ENCODE measurements around the gene FTCDNL1. TPM values are rescaled to one million over a fixed set of nuclear protein-coding genes. Genes with fewer than 3 reads are reported as not detected.

The FTCDNL1 gene
- total RNA-seq (0.85 TPM), polyA plus RNA-seq (1.4 TPM)

GRCh38 chr2:199850718-199851500 lies at the start of gene FTCDNL1:
TSS of gene FTCDNL1 (minus strand) at chr2:199851192. CDS start at chr2:199848962, 2,230 bp downstream.
- Histone ChIP-seq H3K27ac (ENCODE audit: low read depth) (no peak within 1 kb of the TSS), H3K4me3 (ENCODE audit: low read depth, low read length) (peak within 1 kb of the TSS; percentile 70), H3K4me1 (ENCODE audit: insufficient read depth) (no peaks in the 10 kb centered on the region), H3K36me3 (ENCODE audit: insufficient read depth) (no peaks in the 10 kb centered on the region)
- DNase-seq (ENCODE audit: extremely low spot score) = peak; percentile 15
- under 1% methylated on average over 80 of the region's 80 CpGs for WGBS

GRCh38 chr2:199896617-199897016 lies 45.6 kb upstream of the FTCDNL1 start:
- 89% methylated on average over 2 of the region's 2 CpGs for WGBS
- Histone ChIP-seq H3K27ac (ENCODE audit: low read depth) (no peak overlapping the region), H3K36me3 (ENCODE audit: insufficient read depth) (no peaks in the 10 kb centered on the region), H3K4me1 (ENCODE audit: insufficient read depth) (no peaks in the 10 kb centered on the region), H3K4me3 (ENCODE audit: low read depth, low read length) (no peak overlapping the region)
- DNase-seq (ENCODE audit: extremely low spot score) = no peak

- no peak for DNase-seq (ENCODE audit: extremely low spot score)
- H3K27ac ChIP-seq (ENCODE audit: low read depth) = no peak overlapping the region
- H3K4me1 ChIP-seq (ENCODE audit: insufficient read depth) = no peaks in the 10 kb centered on the region
- 48% methylated on average over 3 of the region's 3 CpGs for WGBS
- no peaks in the 10 kb centered on the region for H3K36me3 ChIP-seq (ENCODE audit: insufficient read depth)
- H3K4me3 ChIP-seq (ENCODE audit: low read depth, low read length) = no peak overlapping the region
Observed at GRCh38 chr2:199895406-199895805, 44.4 kb upstream of the FTCDNL1 start.

GRCh38 chr2:199883474-199884212 lies 32.7 kb upstream of the FTCDNL1 start:
- Histone ChIP-seq H3K36me3 (ENCODE audit: insufficient read depth) (no peaks in the 10 kb centered on the region), H3K27ac (ENCODE audit: low read depth) (no peak overlapping the region), H3K4me1 (ENCODE audit: insufficient read depth) (no peaks in the 10 kb centered on the region), H3K4me3 (ENCODE audit: low read depth, low read length) (no peak overlapping the region)
- DNase-seq (ENCODE audit: extremely low spot score) = no peak
- 84% methylated on average over 6 of the region's 6 CpGs for WGBS

GRCh38 chr2:199882667-199883066 lies 31.7 kb upstream of the FTCDNL1 start:
- no peak for DNase-seq (ENCODE audit: extremely low spot score)
- Histone ChIP-seq H3K4me3 (ENCODE audit: low read depth, low read length) (no peak overlapping the region), H3K27ac (ENCODE audit: low read depth) (no peak overlapping the region), H3K4me1 (ENCODE audit: insufficient read depth) (no peaks in the 10 kb centered on the region), H3K36me3 (ENCODE audit: insufficient read depth) (no peaks in the 10 kb centered on the region)

- Histone ChIP-seq H3K27ac (ENCODE audit: low read depth) (no peak overlapping the region), H3K36me3 (ENCODE audit: insufficient read depth) (no peaks in the 10 kb centered on the region), H3K4me1 (ENCODE audit: insufficient read depth) (no peaks in the 10 kb centered on the region), H3K4me3 (ENCODE audit: low read depth, low read length) (no peak overlapping the region)
- no peak for DNase-seq (ENCODE audit: extremely low spot score)
- 76% methylated on average over 1 of the region's 1 CpG for WGBS
Observed at GRCh38 chr2:199875400-199875799, 24.4 kb upstream of the FTCDNL1 start.

- DNase-seq (ENCODE audit: extremely low spot score) = no peak
- whole genome bisulfite sequencing = 96% methylated on average over 1 of the region's 1 CpG
- Histone ChIP-seq H3K36me3 (ENCODE audit: insufficient read depth) (no peaks in the 10 kb centered on the region), H3K27ac (ENCODE audit: low read depth) (no peak overlapping the region), H3K4me3 (ENCODE audit: low read depth, low read length) (no peak overlapping the region), H3K4me1 (ENCODE audit: insufficient read depth) (no peaks in the 10 kb centered on the region)
Observed at GRCh38 chr2:199874209-199874608, 23.2 kb upstream of the FTCDNL1 start.

GRCh38 chr2:199870581-199870980 lies 19.6 kb upstream of the FTCDNL1 start:
- 15% methylated on average over 1 of the region's 1 CpG for WGBS
- Histone ChIP-seq H3K27ac (ENCODE audit: low read depth) (no peak overlapping the region), H3K4me3 (ENCODE audit: low read depth, low read length) (no peak overlapping the region), H3K4me1 (ENCODE audit: insufficient read depth) (no peaks in the 10 kb centered on the region), H3K36me3 (ENCODE audit: insufficient read depth) (no peaks in the 10 kb centered on the region)
- DNase-seq (ENCODE audit: extremely low spot score) = no peak

GRCh38 chr2:199869653-199870052 lies 18.7 kb upstream of the FTCDNL1 start:
- WGBS = 38% methylated on average over 1 of the region's 1 CpG
- Histone ChIP-seq H3K4me1 (ENCODE audit: insufficient read depth) (no peaks in the 10 kb centered on the region), H3K4me3 (ENCODE audit: low read depth, low read length) (no peak overlapping the region), H3K36me3 (ENCODE audit: insufficient read depth) (no peaks in the 10 kb centered on the region), H3K27ac (ENCODE audit: low read depth) (no peak overlapping the region)
- no peak for DNase-seq (ENCODE audit: extremely low spot score)

- Histone ChIP-seq H3K36me3 (ENCODE audit: insufficient read depth) (no peaks in the 10 kb centered on the region), H3K4me1 (ENCODE audit: insufficient read depth) (no peaks in the 10 kb centered on the region), H3K4me3 (ENCODE audit: low read depth, low read length) (no peak overlapping the region), H3K27ac (ENCODE audit: low read depth) (no peak overlapping the region)
- 68% methylated on average over 1 of the region's 1 CpG for WGBS
- no peak for DNase-seq (ENCODE audit: extremely low spot score)
Observed at GRCh38 chr2:199869227-199869541, 18.2 kb upstream of the FTCDNL1 start.

GRCh38 chr2:199868431-199869226 lies 17.6 kb upstream of the FTCDNL1 start:
- no peak for DNase-seq (ENCODE audit: extremely low spot score)
- WGBS = 51% methylated on average over 5 of the region's 5 CpGs
- Histone ChIP-seq H3K4me3 (ENCODE audit: low read depth, low read length) (no peak overlapping the region), H3K4me1 (ENCODE audit: insufficient read depth) (no peaks in the 10 kb centered on the region), H3K27ac (ENCODE audit: low read depth) (no peak overlapping the region), H3K36me3 (ENCODE audit: insufficient read depth) (no peaks in the 10 kb centered on the region)

- no peak for DNase-seq (ENCODE audit: extremely low spot score)
- no peak overlapping the region for H3K4me3 ChIP-seq (ENCODE audit: low read depth, low read length)
- no peaks in the 10 kb centered on the region for H3K36me3 ChIP-seq (ENCODE audit: insufficient read depth)
- WGBS = 92% methylated on average over 4 of the region's 4 CpGs
- H3K27ac ChIP-seq (ENCODE audit: low read depth) = no peak overlapping the region
- H3K4me1 ChIP-seq (ENCODE audit: insufficient read depth) = no peaks in the 10 kb centered on the region
Observed at GRCh38 chr2:199865905-199866304, 14.9 kb upstream of the FTCDNL1 start.

- Histone ChIP-seq H3K36me3 (ENCODE audit: insufficient read depth) (no peaks in the 10 kb centered on the region), H3K27ac (ENCODE audit: low read depth) (no peak overlapping the region), H3K4me3 (ENCODE audit: low read depth, low read length) (no peak overlapping the region), H3K4me1 (ENCODE audit: insufficient read depth) (no peaks in the 10 kb centered on the region)
- no peak for DNase-seq (ENCODE audit: extremely low spot score)
- 56% methylated on average over 3 of the region's 3 CpGs for WGBS
Observed at GRCh38 chr2:199862788-199863187, 11.8 kb upstream of the FTCDNL1 start.

Measured in urinary bladder (tissue), 4 donors.